Left lung (tissue), 10 donors: ENCODE results near the gene CACNG8. TPM values are rescaled to one million over a fixed set of nuclear protein-coding genes. Genes with fewer than 3 reads are reported as not detected.

Experiments
- ATAC-seq: fragments of 200-7000 bp; cut with Tn5 transposase; one replicate; pipeline ENCODE4 v1.9.1; 2020; ENCODE audit warnings: moderate library complexity
- DNase-seq, 4 donors: peaks; one replicate each; pipeline ENCODE4 v3.0.0-alpha.2; 2013 to 2020
- H3K27ac ChIP-seq, 2 donors: fragments of 200-600 bp; sonication (generic) in 1 of 2; one replicate each; pipeline versions ENCODE4 v1.5.0 to v1.8.0; 2020 to 2021
- H3K27me3 ChIP-seq, 2 donors: fragments of 200-600 bp; sonication (generic) in 1 of 2; one replicate each; pipeline versions ENCODE4 v1.5.0 to v1.8.0; 2020 to 2021
- H3K36me3 ChIP-seq, 2 donors: fragments of 200-600 bp; sonication (generic) in 1 of 2; one replicate each; pipeline versions ENCODE4 v1.5.0 to v1.8.0; 2020 to 2021
- H3K4me1 ChIP-seq, 2 donors: fragments of 200-600 bp; one replicate each; pipeline ENCODE4 v1.8.0; 2021
- H3K4me3 ChIP-seq, 2 donors: fragments of 200-600 bp; sonication (generic) in 1 of 2; one replicate each; pipeline versions ENCODE4 v1.5.0 to v1.8.0; 2020 to 2021; ENCODE audit warnings: mild to moderate bottlenecking in 1 of 2
- H3K9me3 ChIP-seq, 2 donors: fragments of 200-600 bp; sonication (generic) in 1 of 2; one replicate each; pipeline versions ENCODE4 v1.5.0 to v1.8.0; 2020 to 2021
- CTCF ChIP-seq, 2 donors: fragments of 200-600 bp; sonication (generic) in 1 of 2; IDR thresholded peaks; one replicate each; pipeline versions ENCODE4 v1.5.0 to v1.8.0; 2021; ENCODE audit warnings: antibody characterized with exemption in 2 of 2
- intact Hi-C, 2 donors: fragments of 100-400 bp; cut with DNase I; formaldehyde crosslinking; loops; one replicate each; pipeline versions ENCODE4 v1.11.2 to v1.14.2; 2022
- polyA plus RNA-seq, 6 donors: library from polyadenylated mRNA; unstranded; fragments of 120-200 nt; gene quantifications; one replicate each; pipeline ENCODE4 v1.2.1, GENCODE V29; 2013; ENCODE audit not compliant: insufficient read length in 6 of 6
- total RNA-seq, 2 donors: library from RNA; stranded (reverse); fragmentation: NEBNext Ultra II Directional; extraction: Animal tissue kit (Norgen Biotek cat#: 25700); gene quantifications; one replicate each; pipeline ENCODE4 v1.2.1, GENCODE V29; 2021
- donor health status: DM: no; HTN: yes; CAD: no.
- donor health status: DM: no; HTN: no; CAD: no.

CACNG8 gene
- total and polyA plus RNA-seq, 8 donors, result 0.03 to 0.15 (median 0.08) TPM; not detected in 1

GRCh38 chr19:54001496-54001895 is 38.8 kb downstream of the CACNG8 start:
- no peak for TF ChIP-seq CTCF (IDR thresholded peaks at IDR 0.05)
- intact Hi-C loops, result no loop called here
- no peak for DNase-seq
- H3K4me3 ChIP-seq, result no peak overlapping the region
- peaks cover 0 to 89% of the 10 kb centered on the region in 2 donors for H3K27me3 ChIP-seq
- no peaks in the 10 kb centered on the region for H3K9me3 ChIP-seq
- H3K36me3 ChIP-seq, result no peaks in the 10 kb centered on the region
- no peaks in the 10 kb centered on the region for H3K4me1 ChIP-seq
- ATAC-seq, result no peak
- H3K27ac ChIP-seq, result no peak overlapping the region

- ATAC-seq (no peak), DNase-seq (no peak)
- intact Hi-C loops, result no loop called here
- Histone ChIP-seq H3K4me1 (no peaks in the 10 kb centered on the region), H3K27me3 (peaks cover 0 to 83% of the 10 kb centered on the region in 2 donors), H3K27ac (no peak overlapping the region), H3K4me3 (no peak overlapping the region), H3K9me3 (no peaks in the 10 kb centered on the region), H3K36me3 (no peaks in the 10 kb centered on the region)
- no peak for TF ChIP-seq CTCF (IDR thresholded peaks at IDR 0.05)
Observed at GRCh38 chr19:54002495-54003315, 40.0 kb downstream of the CACNG8 start.

GRCh38 chr19:54009440-54009839 is 46.7 kb downstream of the CACNG8 start:
- H3K4me1 ChIP-seq, result peaks cover 0 to 3% of the 10 kb centered on the region in 2 donors

GRCh38 chr19:54010474-54010873 is 47.7 kb downstream of the CACNG8 start:
- no peak for ATAC-seq
- no peaks in the 10 kb centered on the region for H3K36me3 ChIP-seq
- no peak overlapping the region for H3K27ac ChIP-seq
- DNase-seq, result no peak
- no peak for TF ChIP-seq CTCF (IDR thresholded peaks at IDR 0.05)
- peaks cover 5 to 82% of the 10 kb centered on the region in 2 donors for H3K27me3 ChIP-seq
- H3K4me1 ChIP-seq, result peaks cover 0 to 3% of the 10 kb centered on the region in 2 donors
- H3K4me3 ChIP-seq, result no peak overlapping the region
- H3K9me3 ChIP-seq, result no peaks in the 10 kb centered on the region
- intact Hi-C loops, result no loop called here

More at GRCh38 chr19:54009440-54009839, 46.7 kb downstream of the CACNG8 start:
- Histone ChIP-seq H3K27ac (no peak overlapping the region), H3K9me3 (no peaks in the 10 kb centered on the region), H3K4me3 (no peak overlapping the region), H3K36me3 (no peaks in the 10 kb centered on the region), H3K27me3 (peaks cover 5 to 83% of the 10 kb centered on the region in 2 donors)
- DNase-seq (no peak), ATAC-seq (no peak)
- intact Hi-C loops, result no loop called here
- no peak for TF ChIP-seq CTCF (IDR thresholded peaks at IDR 0.05)

GRCh38 chr19:54011507-54012211 is 48.9 kb downstream of the CACNG8 start:
- H3K9me3 ChIP-seq, result no peaks in the 10 kb centered on the region
- DNase-seq, result no peak
- no peak for ATAC-seq
- H3K27ac ChIP-seq, result no peak overlapping the region
- peaks cover 5 to 87% of the 10 kb centered on the region in 2 donors for H3K27me3 ChIP-seq
- no peaks in the 10 kb centered on the region for H3K36me3 ChIP-seq
- H3K4me3 ChIP-seq, result no peak overlapping the region
- intact Hi-C loops, result no loop called here
- H3K4me1 ChIP-seq, result peaks cover 0 to 3% of the 10 kb centered on the region in 2 donors
- no peak for TF ChIP-seq CTCF (IDR thresholded peaks at IDR 0.05)
